Left forelimb (tissue), 1 donor: ENCODE results near the gene OVOL2.

Source experiments
- DNase-seq: peaks from one replicate; pipeline ENCODE4 v3.0.0-alpha.2; 2018; ENCODE audit warnings: low spot score

Gene OVOL2

DNA sequence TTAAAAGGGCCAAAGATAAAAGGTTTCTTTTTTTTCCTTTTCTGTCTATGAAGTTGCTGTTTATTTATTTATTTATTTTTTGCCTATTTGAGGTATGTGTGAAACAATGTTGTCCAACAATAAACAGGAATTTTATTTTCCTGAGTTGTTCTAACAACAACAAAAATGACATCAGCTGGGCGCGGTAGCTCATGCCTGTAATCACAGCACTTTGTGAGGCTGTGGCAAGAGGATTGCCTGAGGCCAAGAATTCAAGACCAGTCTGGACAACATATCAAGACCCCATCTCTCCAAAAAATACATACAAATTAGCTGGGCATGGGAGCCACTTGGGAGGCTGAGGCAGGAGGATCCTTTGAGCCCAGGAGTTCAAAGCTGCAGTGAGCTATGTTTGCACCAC lies 44.8 kb downstream of the OVOL2 start:
- DNase-seq, result no peak

- no peak for DNase-seq
Measured at GRCh38 chr20:18011951-18012645, 45.6 kb downstream of the OVOL2 start.

GRCh38 chr20:18011482-18011881 lies 46.2 kb downstream of the OVOL2 start:
- no peak for DNase-seq

GRCh38 chr20:18009116-18009515 lies 48.6 kb downstream of the OVOL2 start:
- no peak for DNase-seq

- no peak for DNase-seq
Measured at GRCh38 chr20:18007534-18008292, 50.0 kb downstream of the OVOL2 start.

- DNase-seq, result no peak
Measured at GRCh38 chr20:18006684-18007083, 51.0 kb downstream of the OVOL2 start.

DNA sequence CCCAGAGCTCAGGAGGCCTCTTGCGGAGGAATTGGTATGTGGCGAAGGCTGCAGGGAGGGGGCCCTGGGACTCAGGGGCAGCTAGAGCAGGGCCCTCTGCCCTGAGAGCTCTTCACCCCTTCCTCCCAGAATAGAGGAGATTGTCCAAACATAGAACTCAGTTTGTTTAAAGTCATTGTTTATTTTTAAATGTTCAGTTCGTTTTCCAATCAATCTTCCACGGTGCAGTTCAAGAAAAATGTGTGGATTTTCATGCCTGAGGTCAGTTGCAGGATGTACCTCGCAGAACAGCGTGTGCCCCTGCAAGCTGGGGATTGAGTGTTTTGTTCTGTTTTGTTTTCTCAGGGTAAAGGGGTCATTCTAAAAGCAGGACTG lies 51.7 kb downstream of the OVOL2 start:
- no peak for DNase-seq

GRCh38 chr20:18005170-18005989 lies 52.3 kb downstream of the OVOL2 start:
- no peak for DNase-seq

- no peak for DNase-seq
Measured at GRCh38 chr20:18004384-18005031, 53.2 kb downstream of the OVOL2 start.

DNA sequence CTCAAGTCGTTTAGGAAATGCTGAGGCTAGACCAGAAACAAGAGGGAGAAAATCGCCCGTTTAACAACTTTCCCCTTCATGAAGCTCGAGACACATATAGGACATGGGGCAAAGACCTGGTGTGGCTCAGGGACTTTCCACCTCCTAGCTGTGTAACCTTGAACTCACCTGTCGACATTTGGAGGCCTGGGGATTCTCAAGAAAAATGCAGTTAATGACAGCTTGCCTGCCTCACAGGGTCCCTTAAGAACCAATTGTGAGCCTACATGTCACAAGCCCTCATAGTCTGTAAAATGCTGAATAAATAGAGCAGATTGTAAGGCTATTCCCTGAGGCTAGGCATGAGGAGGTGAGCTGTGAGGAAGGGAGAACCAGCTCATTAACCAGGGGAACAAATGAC lies 53.8 kb downstream of the OVOL2 start:
- no peak for DNase-seq

GRCh38 chr20:18001131-18001921 lies 56.4 kb downstream of the OVOL2 start:
- no peak for DNase-seq

DNA sequence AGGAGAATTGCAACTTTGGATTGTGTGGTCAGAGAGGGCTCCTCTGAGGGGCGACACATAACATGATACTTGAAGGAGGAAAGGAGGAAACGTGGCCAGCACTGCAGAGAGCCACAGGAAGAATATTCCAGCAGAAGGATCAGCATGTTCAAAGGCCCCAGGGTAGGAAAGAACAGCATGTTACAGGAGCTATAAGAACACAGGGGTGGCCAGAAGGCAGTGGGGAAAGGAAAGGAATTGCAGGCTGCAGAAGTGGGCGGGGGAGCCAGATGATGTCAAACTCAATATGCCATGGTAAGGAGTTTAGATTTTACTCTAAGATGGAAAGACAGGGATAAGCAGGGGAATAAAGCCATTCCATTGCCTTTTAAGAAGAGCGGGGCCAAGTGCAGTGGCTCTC lies 58.1 kb downstream of the OVOL2 start:
- no peak for DNase-seq

DNA sequence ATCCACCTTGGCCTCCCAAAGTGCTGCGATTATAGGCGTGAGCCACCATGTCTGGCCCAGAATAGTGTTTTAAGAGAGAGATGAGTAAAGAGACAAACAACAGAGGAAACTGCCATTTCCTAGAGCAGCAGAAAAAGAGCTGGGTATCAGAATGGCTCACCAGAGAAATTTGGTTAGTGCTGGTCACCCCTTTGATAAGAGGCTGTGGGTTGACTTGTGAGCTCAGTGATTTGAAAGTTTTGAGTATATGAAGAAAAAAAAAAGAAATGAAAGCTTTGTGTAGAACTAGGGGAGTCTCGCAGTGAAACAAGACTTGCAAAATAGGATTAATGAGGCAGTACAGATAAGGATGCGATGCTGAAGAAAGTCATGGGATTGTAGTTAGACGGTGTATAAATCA lies 59.3 kb downstream of the OVOL2 start:
- no peak for DNase-seq

DNA sequence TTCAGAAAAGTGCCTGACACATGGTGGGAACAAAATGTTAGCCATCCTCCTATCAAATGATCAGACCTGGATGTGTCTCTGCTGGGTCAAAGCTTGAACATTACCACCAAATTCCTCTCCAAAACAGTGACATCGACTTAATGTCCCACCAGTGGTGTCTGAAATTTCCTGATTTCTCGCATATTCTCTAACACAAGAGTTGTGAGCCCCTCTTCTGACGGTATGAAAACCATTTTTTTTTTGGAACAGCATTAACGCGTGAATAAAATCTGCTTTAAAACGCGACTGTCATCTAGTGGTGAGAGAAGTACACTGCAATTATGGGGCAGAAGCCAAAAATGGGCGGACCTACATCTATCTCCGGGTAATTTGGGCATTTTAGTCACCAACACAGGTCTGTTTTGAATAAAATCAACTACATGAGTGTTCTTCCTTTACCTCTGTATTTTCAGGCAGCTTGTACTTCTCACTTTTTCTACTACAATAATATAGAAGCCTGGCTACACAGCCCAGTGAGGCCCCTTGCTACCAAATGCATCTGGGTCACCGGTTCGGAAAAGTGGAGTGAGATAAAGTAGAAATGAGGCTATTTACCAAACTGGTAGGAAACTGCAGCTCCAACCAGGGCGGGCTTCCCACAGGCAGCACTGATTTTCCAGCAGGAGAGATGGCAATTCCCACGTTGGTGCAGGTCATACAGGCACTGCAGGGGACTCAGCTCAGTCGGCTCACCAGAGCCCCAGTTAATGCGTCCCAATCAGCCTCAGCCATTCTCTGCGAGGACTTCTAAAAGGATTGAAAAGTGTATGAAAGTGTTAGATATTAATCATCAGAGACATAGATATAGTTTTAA lies 61.5 kb downstream of the OVOL2 start:
- no peak for DNase-seq

- no peak for DNase-seq
Measured at GRCh38 chr20:17993546-17993945, 64.2 kb downstream of the OVOL2 start.

DNA sequence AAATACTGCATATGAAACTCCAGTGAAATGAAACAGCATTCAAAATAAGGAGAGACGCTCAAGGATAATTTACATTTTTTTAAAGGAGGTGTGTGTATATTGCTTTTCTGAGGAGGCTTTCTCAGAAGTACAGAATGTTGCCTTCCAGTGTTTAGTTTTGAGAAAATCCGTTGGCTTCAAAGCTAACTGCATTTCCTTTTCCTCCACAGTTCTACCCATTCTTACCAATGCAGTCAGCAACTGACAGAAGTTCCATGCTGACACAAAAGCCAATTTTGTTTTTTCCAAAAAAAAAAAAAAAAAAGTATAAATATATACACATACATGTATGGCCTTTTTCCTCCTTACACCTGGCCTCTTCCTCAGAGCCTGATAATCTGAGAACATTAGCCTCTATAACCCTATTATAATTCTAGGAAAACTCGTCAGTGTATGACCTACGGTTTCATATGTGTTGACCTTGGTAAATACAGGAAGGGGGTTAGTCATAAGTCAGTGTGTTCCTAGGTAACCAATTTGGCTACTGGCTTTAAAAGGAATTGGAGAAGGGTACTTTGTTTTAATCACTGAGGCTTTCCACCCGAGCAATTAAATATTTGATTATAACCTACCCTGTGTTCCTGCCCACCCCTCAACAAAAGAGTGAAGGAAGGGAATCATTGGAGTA lies 64.7 kb downstream of the OVOL2 start:
- DNase-seq, result no peak

- no peak for DNase-seq
Measured at GRCh38 chr20:17992224-17992637, 65.5 kb downstream of the OVOL2 start.

GRCh38 chr20:17990278-17990972 lies 67.3 kb downstream of the OVOL2 start:
- no peak for DNase-seq

GRCh38 chr20:17987988-17988387 lies 69.7 kb downstream of the OVOL2 start:
- no peak for DNase-seq
